ENCODE data around the gene PDE4B. TPM values are rescaled to one million over a fixed set of nuclear protein-coding genes. Genes with fewer than 3 reads are reported as not detected.

Gene PDE4B
- total RNA-seq, 4 donors from 2014 or later, result 3.7 to 16.6 (median 5.1) TPM

DNA sequence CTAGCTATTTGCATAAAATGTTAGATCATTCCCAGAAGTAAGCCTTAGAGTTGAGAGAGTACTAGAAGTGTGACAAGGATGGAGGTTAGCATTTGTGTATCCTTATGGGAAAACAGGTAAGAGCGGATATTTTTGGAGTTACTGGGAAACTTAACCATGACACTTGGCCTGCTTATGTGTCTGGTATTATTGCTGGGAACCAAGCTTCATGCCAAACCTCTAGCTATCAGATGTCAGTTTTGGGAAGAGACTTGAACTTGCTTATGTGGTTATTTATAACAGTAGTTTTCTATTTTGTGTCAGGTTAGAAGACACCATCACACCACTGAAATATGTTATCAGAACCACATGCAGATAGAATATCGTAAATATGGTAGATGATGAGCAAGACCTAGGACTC lies 511.0 kb downstream of the PDE4B start:
- TF ChIP-seq POLR2AphosphoS5 (IDR thresholded peaks at IDR 0.05) (no peak), EP300 (IDR thresholded peaks at IDR 0.05) (no peak), CTCF (IDR thresholded peaks at IDR 0.05) (no peak), POLR2A (IDR thresholded peaks at IDR 0.05; ENCODE audit: low read depth) (no peak)
- intact Hi-C loops (cut with DNase I), result no loop called here

GRCh38 chr1:66304128-66304527 lies 511.4 kb downstream of the PDE4B start:
- no peak for DNase-seq (ENCODE audit: extremely low spot score)
- Histone ChIP-seq H3K27ac (replicated peaks in 1 of 4) (no peak overlapping the region), H3K9me3 (no peaks in the 10 kb centered on the region), H3K4me3 (no peak overlapping the region), H3K27me3 (no peaks in the 10 kb centered on the region), H3K4me1 (peaks cover 0 to 12% (median 7%) of the 10 kb centered on the region in 4 donors), H3K36me3 (no peaks in the 10 kb centered on the region)
- WGBS, result 83% methylated on average over 2 of the region's 2 CpGs
- TF ChIP-seq EP300 (IDR thresholded peaks at IDR 0.05), result no peak
- no peak for TF ChIP-seq CTCF (IDR thresholded peaks at IDR 0.05)
- TF ChIP-seq POLR2AphosphoS5 (IDR thresholded peaks at IDR 0.05), result no peak
- TF ChIP-seq POLR2A (IDR thresholded peaks at IDR 0.05; ENCODE audit: low read depth), result no peak
- intact Hi-C loops (cut with DNase I), result no loop called here

More for the DNA sequence above, 511.0 kb downstream of the PDE4B start:
- Histone ChIP-seq H3K9me3 (no peaks in the 10 kb centered on the region), H3K27ac (replicated peaks in 1 of 4) (no peak overlapping the region), H3K4me3 (no peak overlapping the region), H3K27me3 (no peaks in the 10 kb centered on the region), H3K4me1 (peaks cover 0 to 12% (median 7%) of the 10 kb centered on the region in 4 donors), H3K36me3 (no peaks in the 10 kb centered on the region)
- DNase-seq (ENCODE audit: extremely low spot score), result no peak
- WGBS, result 90% methylated on average over 2 of the region's 2 CpGs

- no peak for TF ChIP-seq POLR2A (IDR thresholded peaks at IDR 0.05; ENCODE audit: low read depth)
- TF ChIP-seq EP300 (IDR thresholded peaks at IDR 0.05), result no peak
- no peak for TF ChIP-seq CTCF (IDR thresholded peaks at IDR 0.05)
- no peak for TF ChIP-seq POLR2AphosphoS5 (IDR thresholded peaks at IDR 0.05)
- intact Hi-C loops (cut with DNase I), result no loop called here
- no peak overlapping the region for H3K4me3 ChIP-seq
- H3K4me1 ChIP-seq, result peaks cover 0 to 4% (median 0%) of the 10 kb centered on the region in 4 donors
- DNase-seq (ENCODE audit: extremely low spot score), result no peak
- H3K27me3 ChIP-seq, result no peaks in the 10 kb centered on the region
- no peaks in the 10 kb centered on the region for H3K36me3 ChIP-seq
- no peaks in the 10 kb centered on the region for H3K9me3 ChIP-seq
- H3K27ac ChIP-seq (replicated peaks in 1 of 4), result no peak overlapping the region
- WGBS, result 97% methylated on average over 4 of the region's 4 CpGs
These were observed 513.2 kb downstream of the PDE4B start for GRCh38 chr1:66305927-66306326.

DNA sequence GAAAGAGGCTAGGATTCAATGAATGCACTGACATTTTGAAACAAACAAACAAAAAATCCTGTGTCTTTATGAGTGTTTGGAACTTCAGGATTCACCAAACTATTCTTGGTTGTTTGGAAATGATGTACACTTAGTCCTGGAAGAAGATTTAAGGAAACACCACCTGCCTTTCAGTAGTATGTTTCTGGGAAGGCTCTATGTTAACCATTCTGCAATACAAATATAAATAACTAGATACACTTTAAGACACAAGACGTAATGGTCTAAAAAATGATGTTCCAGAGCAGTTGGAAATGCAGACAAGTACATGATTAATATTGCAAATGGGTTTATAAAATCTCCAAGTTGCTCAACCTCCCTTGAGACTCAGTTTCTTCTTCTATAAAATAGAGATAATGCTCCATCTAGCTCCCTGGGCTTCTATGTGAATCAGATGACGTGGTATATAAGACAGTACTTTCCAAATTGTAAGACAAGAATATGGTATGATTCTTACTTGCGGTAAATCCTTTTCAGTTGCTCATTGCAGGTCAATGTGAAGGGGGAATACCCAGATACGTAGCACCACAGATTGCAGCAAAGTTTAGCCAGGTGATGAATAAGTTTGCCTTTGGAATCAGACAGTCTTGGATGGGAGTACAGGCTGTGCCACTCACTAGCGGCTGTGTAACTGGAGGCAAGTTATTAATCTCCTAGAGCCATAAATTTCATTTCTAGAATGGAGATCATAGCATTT lies 516.5 kb downstream of the PDE4B start:
- intact Hi-C loops (cut with DNase I), result no loop called here
- H3K9me3 ChIP-seq, result no peaks in the 10 kb centered on the region
- no peak for DNase-seq (ENCODE audit: extremely low spot score)
- no peaks in the 10 kb centered on the region for H3K36me3 ChIP-seq
- H3K4me3 ChIP-seq, result no peak overlapping the region
- no peak for TF ChIP-seq POLR2A (IDR thresholded peaks at IDR 0.05; ENCODE audit: low read depth)
- no peak for TF ChIP-seq EP300 (IDR thresholded peaks at IDR 0.05)
- TF ChIP-seq CTCF (IDR thresholded peaks at IDR 0.05), result no peak
- TF ChIP-seq POLR2AphosphoS5 (IDR thresholded peaks at IDR 0.05), result no peak
- H3K27ac ChIP-seq (replicated peaks in 1 of 4), result no peak overlapping the region
- WGBS, result 91% methylated on average over 5 of the region's 5 CpGs
- H3K27me3 ChIP-seq, result no peaks in the 10 kb centered on the region
- no peaks in the 10 kb centered on the region for H3K4me1 ChIP-seq

DNA sequence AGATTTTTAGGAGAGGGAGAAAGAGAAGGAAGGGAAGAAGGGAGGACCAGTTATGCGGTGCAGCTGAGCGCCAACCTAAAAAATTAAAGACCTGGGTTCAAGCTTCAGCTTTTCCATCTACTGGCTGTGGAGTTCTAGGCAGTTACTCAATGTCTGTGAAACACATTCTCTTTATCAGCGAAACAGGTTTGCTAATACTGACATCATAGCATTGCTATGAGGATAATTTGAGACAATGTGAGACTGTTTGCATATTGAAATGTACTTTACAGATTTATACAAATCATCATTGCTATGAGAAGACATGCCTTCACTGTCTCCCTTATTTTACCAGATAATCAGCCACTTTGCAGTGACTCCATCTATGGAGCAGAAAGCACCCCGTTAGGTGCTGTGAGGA lies 518.4 kb downstream of the PDE4B start:
- H3K4me1 ChIP-seq, result no peaks in the 10 kb centered on the region
- no peak overlapping the region for H3K4me3 ChIP-seq
- H3K36me3 ChIP-seq, result no peaks in the 10 kb centered on the region
- DNase-seq (ENCODE audit: extremely low spot score), result no peak
- H3K9me3 ChIP-seq, result no peaks in the 10 kb centered on the region
- TF ChIP-seq POLR2AphosphoS5 (IDR thresholded peaks at IDR 0.05) (no peak), EP300 (IDR thresholded peaks at IDR 0.05) (no peak), CTCF (IDR thresholded peaks at IDR 0.05) (no peak), POLR2A (IDR thresholded peaks at IDR 0.05; ENCODE audit: low read depth) (no peak)
- intact Hi-C loops (cut with DNase I), result no loop called here
- no peaks in the 10 kb centered on the region for H3K27me3 ChIP-seq
- no peak overlapping the region for H3K27ac ChIP-seq (replicated peaks in 1 of 4)
- 70% methylated on average over 4 of the region's 4 CpGs for WGBS

All from esophagus muscularis mucosa (tissue), 4 donors.